Measurements from ENCODE around the gene BAZ2B.
A peak's percentile ranks its signal among the peaks of the same experiment; 100 is the strongest.

The BAZ2B gene

DNA sequence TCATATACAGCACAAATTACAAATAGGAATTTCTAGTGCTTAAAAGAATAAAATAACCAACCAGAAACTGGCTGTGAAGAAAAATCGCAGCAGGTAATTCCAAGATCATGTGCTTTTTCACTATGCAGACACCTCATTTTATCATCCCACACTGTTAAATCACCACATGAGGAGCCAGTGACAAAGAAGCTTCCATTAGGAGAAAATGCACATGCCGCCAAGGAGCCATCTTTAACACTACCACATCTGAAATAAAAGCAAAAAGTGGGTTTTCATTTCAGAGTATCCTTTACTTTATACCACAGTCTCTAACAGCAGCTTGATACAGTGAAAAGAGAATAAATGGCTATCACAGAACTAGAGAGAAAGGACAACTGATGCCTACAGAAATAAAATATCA is 336.6 kb downstream of the BAZ2B start:
- no peaks in the 10 kb centered on the region for H3K27me3 ChIP-seq (ENCODE audit: insufficient read depth, low read length, poor library complexity)
- no peak overlapping the region for H3K9ac ChIP-seq (ENCODE audit: low read depth, low read length)
- ATAC-seq (ENCODE audit: insufficient read depth, low read depth) (no peak), DNase-seq (no peak)
- H3K79me2 ChIP-seq (ENCODE audit: insufficient read depth, low read length) = peaks cover 75% of the 10 kb centered on the region
- H3K4me2 ChIP-seq (ENCODE audit: insufficient read depth, low read length) = peak overlapping the region; percentile 3; the same call in 1 of the 2 replicates
- TF ChIP-seq EZH2 (IDR thresholded peaks at IDR 0.05; ENCODE audit: borderline replicate concordance, low read depth, low read length, severe bottlenecking) = no peak
- TF ChIP-seq, protein P1, sequence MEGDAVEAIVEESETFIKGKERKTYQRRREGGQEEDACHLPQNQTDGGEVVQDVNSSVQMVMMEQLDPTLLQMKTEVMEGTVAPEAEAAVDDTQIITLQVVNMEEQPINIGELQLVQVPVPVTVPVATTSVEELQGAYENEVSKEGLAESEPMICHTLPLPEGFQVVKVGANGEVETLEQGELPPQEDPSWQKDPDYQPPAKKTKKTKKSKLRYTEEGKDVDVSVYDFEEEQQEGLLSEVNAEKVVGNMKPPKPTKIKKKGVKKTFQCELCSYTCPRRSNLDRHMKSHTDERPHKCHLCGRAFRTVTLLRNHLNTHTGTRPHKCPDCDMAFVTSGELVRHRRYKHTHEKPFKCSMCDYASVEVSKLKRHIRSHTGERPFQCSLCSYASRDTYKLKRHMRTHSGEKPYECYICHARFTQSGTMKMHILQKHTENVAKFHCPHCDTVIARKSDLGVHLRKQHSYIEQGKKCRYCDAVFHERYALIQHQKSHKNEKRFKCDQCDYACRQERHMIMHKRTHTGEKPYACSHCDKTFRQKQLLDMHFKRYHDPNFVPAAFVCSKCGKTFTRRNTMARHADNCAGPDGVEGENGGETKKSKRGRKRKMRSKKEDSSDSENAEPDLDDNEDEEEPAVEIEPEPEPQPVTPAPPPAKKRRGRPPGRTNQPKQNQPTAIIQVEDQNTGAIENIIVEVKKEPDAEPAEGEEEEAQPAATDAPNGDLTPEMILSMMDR (IDR thresholded peaks at IDR 0.05; ENCODE audit: borderline replicate concordance, extremely low read depth, low read length, poor library complexity, severe bottlenecking) = no peak
- peaks cover 6% of the 10 kb centered on the region; the same call in 1 of the 2 replicates for H4K20me1 ChIP-seq (ENCODE audit: insufficient read depth, low read length)
- H3K36me3 ChIP-seq (ENCODE audit: insufficient read depth, low read length) = peaks cover 39% of the 10 kb centered on the region
- H3K4me1 ChIP-seq (ENCODE audit: insufficient read depth, low read length) = peaks cover 22% of the 10 kb centered on the region
- H3K27ac ChIP-seq (ENCODE audit: low read length) = no peak overlapping the region
- H3K9me3 ChIP-seq (ENCODE audit: insufficient read depth, low read length, severe bottlenecking) = no peaks in the 10 kb centered on the region
- no peak overlapping the region for H3K4me3 ChIP-seq (ENCODE audit: low read depth in 1 of 2, low read length in 2 of 2)
- H2AFZ ChIP-seq (ENCODE audit: low read depth, low read length) = no peak overlapping the region

DNA sequence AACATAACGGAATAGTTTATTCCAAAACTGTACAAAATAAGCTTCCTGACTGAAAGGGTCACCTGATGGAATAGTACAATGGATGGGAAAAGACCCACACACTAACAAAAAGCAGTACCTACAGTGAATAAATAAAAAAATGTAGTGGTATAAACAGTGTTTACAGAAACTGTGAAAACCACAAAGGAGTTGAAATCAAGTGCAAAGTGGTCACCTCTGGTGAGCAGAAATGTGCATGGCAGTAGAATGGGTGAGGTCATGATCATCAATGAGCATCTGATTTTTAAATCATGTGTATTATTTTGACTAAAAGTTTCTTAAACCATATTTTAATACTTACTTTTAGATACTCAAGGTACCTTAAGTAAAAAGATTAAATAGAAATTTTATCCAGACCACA is 341.2 kb downstream of the BAZ2B start:
- peaks cover 61% of the 10 kb centered on the region for H3K79me2 ChIP-seq (ENCODE audit: insufficient read depth, low read length)
- H3K4me3 ChIP-seq (ENCODE audit: low read depth in 1 of 2, low read length in 2 of 2) = no peak overlapping the region
- peaks cover 48% of the 10 kb centered on the region for H3K36me3 ChIP-seq (ENCODE audit: insufficient read depth, low read length)
- no peaks in the 10 kb centered on the region for H3K27me3 ChIP-seq (ENCODE audit: insufficient read depth, low read length, poor library complexity)
- H4K20me1 ChIP-seq (ENCODE audit: insufficient read depth, low read length) = no peaks in the 10 kb centered on the region
- no peaks in the 10 kb centered on the region for H3K4me1 ChIP-seq (ENCODE audit: insufficient read depth, low read length)
- H3K9me3 ChIP-seq (ENCODE audit: insufficient read depth, low read length, severe bottlenecking) = no peaks in the 10 kb centered on the region
- no peak overlapping the region for H3K4me2 ChIP-seq (ENCODE audit: insufficient read depth, low read length)
- ATAC-seq (ENCODE audit: insufficient read depth, low read depth) (no peak), DNase-seq (no peak)
- no peak overlapping the region for H3K27ac ChIP-seq (ENCODE audit: low read length)
- TF ChIP-seq EZH2 (IDR thresholded peaks at IDR 0.05; ENCODE audit: borderline replicate concordance, low read depth, low read length, severe bottlenecking) = no peak
- TF ChIP-seq, protein P1 (IDR thresholded peaks at IDR 0.05; ENCODE audit: borderline replicate concordance, extremely low read depth, low read length, poor library complexity, severe bottlenecking) = no peak
- no peak overlapping the region for H3K9ac ChIP-seq (ENCODE audit: low read depth, low read length)
- H2AFZ ChIP-seq (ENCODE audit: low read depth, low read length) = no peak overlapping the region

DNA sequence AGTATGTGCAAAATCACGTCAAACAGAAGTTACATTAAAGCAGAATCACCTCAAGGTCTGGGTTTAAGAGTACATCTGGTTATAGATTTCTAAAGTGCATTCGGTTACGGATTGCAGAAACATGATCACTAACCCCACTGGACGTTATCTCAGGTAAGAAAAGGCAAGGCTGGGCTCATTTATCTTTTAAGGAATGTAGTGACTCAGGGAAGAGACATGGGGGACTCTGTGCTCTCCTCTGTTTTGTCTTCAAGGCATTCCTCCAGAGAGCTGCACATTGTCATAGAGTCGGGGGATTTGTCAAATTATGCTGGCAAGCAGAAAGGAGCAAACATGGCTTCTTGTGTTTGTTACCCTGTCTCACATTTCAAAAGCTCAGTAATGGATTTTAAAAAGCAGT is 344.2 kb downstream of the BAZ2B start:
- H3K4me1 ChIP-seq (ENCODE audit: insufficient read depth, low read length) = no peaks in the 10 kb centered on the region
- no peaks in the 10 kb centered on the region for H3K9me3 ChIP-seq (ENCODE audit: insufficient read depth, low read length, severe bottlenecking)
- H3K36me3 ChIP-seq (ENCODE audit: insufficient read depth, low read length) = peaks cover 37% of the 10 kb centered on the region
- H3K4me2 ChIP-seq (ENCODE audit: insufficient read depth, low read length) = no peak overlapping the region
- H4K20me1 ChIP-seq (ENCODE audit: insufficient read depth, low read length) = no peaks in the 10 kb centered on the region
- H3K4me3 ChIP-seq (ENCODE audit: low read depth in 1 of 2, low read length in 2 of 2) = no peak overlapping the region
- TF ChIP-seq, protein P1 (IDR thresholded peaks at IDR 0.05; ENCODE audit: borderline replicate concordance, extremely low read depth, low read length, poor library complexity, severe bottlenecking) = no peak
- no peak for TF ChIP-seq EZH2 (IDR thresholded peaks at IDR 0.05; ENCODE audit: borderline replicate concordance, low read depth, low read length, severe bottlenecking)
- H3K9ac ChIP-seq (ENCODE audit: low read depth, low read length) = no peak overlapping the region
- ATAC-seq (ENCODE audit: insufficient read depth, low read depth) (no peak), DNase-seq (no peak)
- peaks cover 65% of the 10 kb centered on the region for H3K79me2 ChIP-seq (ENCODE audit: insufficient read depth, low read length)
- no peak overlapping the region for H3K27ac ChIP-seq (ENCODE audit: low read length)
- H3K27me3 ChIP-seq (ENCODE audit: insufficient read depth, low read length, poor library complexity) = no peaks in the 10 kb centered on the region
- H2AFZ ChIP-seq (ENCODE audit: low read depth, low read length) = no peak overlapping the region
